ENCODE measurements around the gene CUBN.
A peak's percentile ranks its signal among the peaks of the same experiment; 100 is the strongest.

CUBN gene

GRCh38 chr10:16856092-16856491, 273.5 kb downstream of the CUBN start:
- TF ChIP-seq CTCF (IDR thresholded peaks at IDR 0.05; ENCODE audit: insufficient read depth, missing control alignments), result no peak
- DNase-seq (ENCODE audit: insufficient read length, low spot score), result no peak
- FAIRE-seq, result no peak

GRCh38 chr10:16854623-16855022, 275.0 kb downstream of the CUBN start:
- DNase-seq (ENCODE audit: insufficient read length, low spot score) (no peak), FAIRE-seq (no peak)
- TF ChIP-seq CTCF (IDR thresholded peaks at IDR 0.05; ENCODE audit: insufficient read depth, missing control alignments), result no peak

GRCh38 chr10:16853809-16854208, 275.8 kb downstream of the CUBN start:
- DNase-seq (ENCODE audit: insufficient read length, low spot score), result no peak
- no peak for TF ChIP-seq CTCF (IDR thresholded peaks at IDR 0.05; ENCODE audit: insufficient read depth, missing control alignments)
- no peak for FAIRE-seq

- FAIRE-seq (no peak), DNase-seq (ENCODE audit: insufficient read length, low spot score) (no peak)
- TF ChIP-seq CTCF (IDR thresholded peaks at IDR 0.05; ENCODE audit: insufficient read depth, missing control alignments), result peak; percentile 51
These were observed 276.4 kb downstream of the CUBN start for GRCh38 chr10:16853201-16853600.

GRCh38 chr10:16852624-16853023, 277.0 kb downstream of the CUBN start:
- no peak for FAIRE-seq

GRCh38 chr10:16848562-16849154, 281.0 kb downstream of the CUBN start:
- FAIRE-seq (no peak), DNase-seq (ENCODE audit: insufficient read length, low spot score) (no peak)
- TF ChIP-seq CTCF (IDR thresholded peaks at IDR 0.05; ENCODE audit: insufficient read depth, missing control alignments), result no peak

More at GRCh38 chr10:16852624-16853023, 277.0 kb downstream of the CUBN start:
- TF ChIP-seq CTCF (IDR thresholded peaks at IDR 0.05; ENCODE audit: insufficient read depth, missing control alignments), result no peak
- no peak for DNase-seq (ENCODE audit: insufficient read length, low spot score)

- FAIRE-seq, result no peak
- no peak for DNase-seq (ENCODE audit: insufficient read length, low spot score)
- TF ChIP-seq CTCF (IDR thresholded peaks at IDR 0.05; ENCODE audit: insufficient read depth, missing control alignments), result no peak
These were observed 282.0 kb downstream of the CUBN start for GRCh38 chr10:16847644-16848043.

Data from D721Med (cell line).